IMR-90 (cell line): ENCODE data around the gene GSG1L. TPM values are rescaled to one million over a fixed set of nuclear protein-coding genes. Genes with fewer than 3 reads are reported as not detected.

ENCODE experiments used
- ATAC-seq: fragments of 200-7000 bp; cut with Tn5 transposase; 2 replicates; pipeline ENCODE4 v1.9.1; 2020; ENCODE audit warnings: low read depth, mild to moderate bottlenecking, moderate library complexity
- BruUV-seq: library from RNA; stranded (reverse); fragments of 400-500 nt; replicated peaks from 2 replicates; lab custom pipeline; 2021; lab: Mats Ljungman, UMichigan
- CTCF ChIA-PET: fragments of 300-600 bp; formaldehyde crosslinking; extraction: SDS; loops from one replicate; lab custom pipeline; 2021; ENCODE audit warnings: antibody characterized with exemption; lab: Yijun Ruan, JAX
- POLR2A ChIA-PET: fragments of 300-600 bp; sonication (Branson Sonifier 250); formaldehyde crosslinking; loops from one replicate; lab custom pipeline; 2022; ENCODE audit warnings: antibody characterized with exemption; ENCODE audit not compliant: unreplicated experiment; lab: Charles Lee
- DNase-seq: peaks from one replicate; pipeline ENCODE4 v3.0.0; 2013
- H2AFZ ChIP-seq: replicated peaks from 2 replicates; pipeline ENCODE3; 2013; ENCODE audit warnings: low read length, mild to moderate bottlenecking; ENCODE audit not compliant: poor library complexity
- H2AK5ac ChIP-seq: 2 replicates; pipeline ENCODE4 v1.6.1; 2013; ENCODE audit warnings: low read depth, low read length, inconsistent platforms
- H2AK9ac ChIP-seq: replicated peaks from 2 replicates; pipeline ENCODE3; 2013; ENCODE audit warnings: mild to moderate bottlenecking, low read depth, low read length, moderate library complexity; ENCODE audit not compliant: poor library complexity
- H2BK120ac ChIP-seq: 2 replicates; pipeline ENCODE4 v1.6.1; 2013; ENCODE audit warnings: low read depth, low read length, inconsistent platforms
- H2BK15ac ChIP-seq: 3 replicates; pipeline ENCODE4 v1.6.1; 2013; ENCODE audit warnings: low read depth, low read length, inconsistent platforms
- H2BK20ac ChIP-seq: 2 replicates; pipeline ENCODE4 v1.6.1; 2013; ENCODE audit warnings: low read depth, mild to moderate bottlenecking, inconsistent platforms, low read length, moderate library complexity
- H2BK5ac ChIP-seq: 2 replicates; pipeline ENCODE4 v1.6.1; 2013; ENCODE audit warnings: mild to moderate bottlenecking, low read depth, low read length, inconsistent platforms; ENCODE audit not compliant: poor library complexity, severe bottlenecking
- H3K14ac ChIP-seq: replicated peaks from 2 replicates; pipeline ENCODE4 v1.6.1; 2013; ENCODE audit warnings: low read depth, low read length, inconsistent platforms
- H3K18ac ChIP-seq: 2 replicates; pipeline ENCODE4 v1.6.1; 2013; ENCODE audit warnings: low read depth, low read length, control low read depth
- H3K23ac ChIP-seq: 2 replicates; pipeline ENCODE4 v1.6.1; 2013; ENCODE audit warnings: low read depth, low read length, inconsistent platforms
- H3K27ac ChIP-seq: 2 replicates; pipeline ENCODE4 v1.5.1; 2013; ENCODE audit warnings: mild to moderate bottlenecking, control low read depth, low read length; ENCODE audit not compliant: insufficient read depth
- H3K27me3 ChIP-seq: 2 replicates; pipeline ENCODE4 v1.6.1; 2013; ENCODE audit warnings: low read length; ENCODE audit not compliant: control insufficient read depth, insufficient read depth
- H3K36me3 ChIP-seq: 2 replicates; pipeline ENCODE4 v1.6.1; 2013; ENCODE audit warnings: low read length, mixed read lengths; ENCODE audit not compliant: control insufficient read depth, insufficient read depth
- H3K4ac ChIP-seq: 2 replicates; pipeline ENCODE4 v1.6.1; 2013; ENCODE audit warnings: low read depth, low read length, inconsistent platforms
- H3K4me1 ChIP-seq: 2 replicates; pipeline ENCODE4 v1.6.1; 2013; ENCODE audit warnings: low read length, mixed read lengths; ENCODE audit not compliant: control insufficient read depth, insufficient read depth
- H3K4me2 ChIP-seq: 2 replicates; pipeline ENCODE4 v1.6.1; 2013; ENCODE audit warnings: low read depth, mild to moderate bottlenecking, control low read depth, low read length, moderate library complexity
- H3K4me3 ChIP-seq: 2 replicates; pipeline ENCODE4 v1.5.1; 2013; ENCODE audit warnings: low read depth, mild to moderate bottlenecking, control low read depth, low read length, moderate library complexity; ENCODE audit not compliant: insufficient read depth
- H3K56ac ChIP-seq: 2 replicates; pipeline ENCODE4 v1.6.1; 2013; ENCODE audit warnings: low read length, inconsistent platforms; ENCODE audit not compliant: insufficient read depth; ENCODE audit errors: extremely low read depth
- H3K79me1 ChIP-seq, 2 experiments: 2 replicates each; pipeline ENCODE4 v1.6.1; 2013; ENCODE audit warnings: low read length in 2 of 2, inconsistent platforms in 1 of 2, low read depth in 1 of 2
- H3K9ac ChIP-seq: 2 replicates; pipeline ENCODE4 v1.6.1; 2013; ENCODE audit warnings: low read depth, low read length, control low read depth
- H3K9me1 ChIP-seq: 2 replicates; pipeline ENCODE4 v1.6.1; 2013; ENCODE audit warnings: low read length, inconsistent platforms; ENCODE audit not compliant: insufficient read depth
- H3K9me3 ChIP-seq: 2 replicates; pipeline ENCODE4 v1.6.1; 2013; ENCODE audit warnings: low read length; ENCODE audit not compliant: control insufficient read depth, insufficient read depth
- H4K20me1 ChIP-seq: 2 replicates; pipeline ENCODE4 v1.6.1; 2013; ENCODE audit warnings: low read length, inconsistent platforms; ENCODE audit not compliant: insufficient read depth
- H4K5ac ChIP-seq: 2 replicates; pipeline ENCODE4 v1.6.1; 2013; ENCODE audit warnings: mild to moderate bottlenecking, low read depth, low read length, control low read depth
- H4K8ac ChIP-seq, 2 experiments: 2 replicates each; pipeline ENCODE4 v1.6.1; 2013; ENCODE audit warnings: low read depth in 2 of 2, low read length in 2 of 2, control low read depth in 1 of 2, inconsistent platforms in 1 of 2
- H4K91ac ChIP-seq: 2 replicates; pipeline ENCODE4 v1.6.1; 2013; ENCODE audit warnings: low read depth, low read length, inconsistent platforms; ENCODE audit not compliant: insufficient read depth
- BHLHE40 ChIP-seq: fragments of 150-350 bp; IDR thresholded peaks from 2 replicates; pipeline ENCODE4 v1.6.1; 2016; ENCODE audit warnings: mild to moderate bottlenecking, low read depth, low read length
- CEBPB ChIP-seq: IDR thresholded peaks from 2 replicates; pipeline ENCODE4 v1.6.1; 2012; ENCODE audit warnings: low read depth, low read length, improper control_type of control experiment
- CHD1 ChIP-seq: IDR thresholded peaks from 2 replicates; pipeline ENCODE4 v1.6.1; 2012; ENCODE audit warnings: low read depth, low read length, improper control_type of control experiment
- CTCF ChIP-seq: conservative IDR thresholded peaks from 2 replicates; pipeline ENCODE4 v1.5.1; 2012; ENCODE audit warnings: mild to moderate bottlenecking, low read depth, low read length, improper control_type of control experiment
- ELK1 ChIP-seq: fragments of 150-350 bp; IDR thresholded peaks from 2 replicates; pipeline ENCODE4 v1.6.1; 2016; ENCODE audit warnings: low read depth, mild to moderate bottlenecking, low read length, moderate library complexity, borderline replicate concordance
- FOS ChIP-seq: fragments of 150-350 bp; IDR thresholded peaks from 2 replicates; pipeline ENCODE4 v1.6.1; 2016; ENCODE audit warnings: low read depth, low read length
- MAFK ChIP-seq: IDR thresholded peaks from 2 replicates; pipeline ENCODE4 v1.6.1; 2012; ENCODE audit warnings: low read depth, low read length, improper control_type of control experiment
- MAZ ChIP-seq: IDR thresholded peaks from 2 replicates; pipeline ENCODE4 v1.6.1; 2012; ENCODE audit warnings: low read depth, mild to moderate bottlenecking, low read length, improper control_type of control experiment, moderate library complexity, borderline replicate concordance
- MXI1 ChIP-seq: IDR thresholded peaks from 2 replicates; pipeline ENCODE4 v1.6.1; 2012; ENCODE audit warnings: low read depth, mild to moderate bottlenecking, low read length, moderate library complexity, borderline replicate concordance
- NFE2L2 ChIP-seq: fragments of 150-350 bp; IDR thresholded peaks from 2 replicates; pipeline ENCODE4 v1.6.1; 2016; ENCODE audit warnings: low read depth, mild to moderate bottlenecking, low read length
- POLR2A ChIP-seq: IDR thresholded peaks from 2 replicates; pipeline ENCODE4 v1.6.1; 2012; ENCODE audit warnings: mild to moderate bottlenecking, low read depth, low read length
- RAD21 ChIP-seq: IDR thresholded peaks from 2 replicates; pipeline ENCODE4 v1.6.1; 2012; ENCODE audit warnings: low read length, improper control_type of control experiment
- RCOR1 ChIP-seq: IDR thresholded peaks from 2 replicates; pipeline ENCODE4 v1.6.1; 2012; ENCODE audit warnings: mild to moderate bottlenecking, low read length, improper control_type of control experiment; ENCODE audit not compliant: insufficient replicate concordance
- RFX5 ChIP-seq: IDR thresholded peaks from 2 replicates; pipeline ENCODE4 v1.8.0; 2012; ENCODE audit warnings: low read depth, mild to moderate bottlenecking, low read length, moderate library complexity
- SMC3 ChIP-seq: fragments of 150-350 bp; IDR thresholded peaks from 2 replicates; pipeline ENCODE4 v1.6.1; 2016; ENCODE audit warnings: low read depth, mild to moderate bottlenecking, antibody characterized with exemption, low read length, moderate library complexity
- USF2 ChIP-seq: fragments of 150-350 bp; IDR thresholded peaks from 2 replicates; pipeline ENCODE4 v1.6.1; 2017; ENCODE audit warnings: mild to moderate bottlenecking, antibody characterized with exemption, low read length, low read depth
- WGBS, 2 experiments: methylation state at CpG; one replicate each; pipeline versions ENCODE4 v1.1.5 to v1.1.7; 2013; ENCODE audit warnings: missing lambda C conversion rate in 2 of 2; ENCODE audit not compliant: insufficient read length in 1 of 2; ENCODE audit errors: extremely low coverage in 2 of 2; 5-methylcytosine and 5-hydroxymethylcytosine counted together
- dilution Hi-C: fragments of 300-500 bp; cut with HindIII; formaldehyde crosslinking; loops from one replicate; pipeline ENCODE4 v1.14.3; 2018; ENCODE audit warnings: low sequenced_read_pairs; ENCODE audit not compliant: unreplicated experiment
- in situ Hi-C: fragments of 300-500 bp; cut with MboI; formaldehyde crosslinking; loops from 3 replicates; pipeline ENCODE4 v1.14.3; 2019; ENCODE audit warnings: low sequenced_read_pairs, inconsistent platforms, mixed read lengths
- intact Hi-C: fragments of 100-400 bp; cut with micrococcal nuclease; formaldehyde crosslinking; loops from 2 replicates; pipeline ENCODE4 v1.10.0; 2022
- polyA plus RNA-seq, 3 experiments: library from polyadenylated mRNA; depleted of rRNA; stranded (reverse); fragments of >200 nt; gene quantifications; 2 replicates each; pipeline ENCODE4 v1.2.3, GENCODE V29; 2012; ENCODE audit warnings: low replicate concordance in 1 of 3
- total RNA-seq: library from RNA; depleted of rRNA; stranded (reverse); fragments of >200 nt; gene quantifications from 2 replicates; pipeline ENCODE4 v1.2.3, GENCODE V29; 2012

Gene GSG1L
- total and polyA plus RNA-seq, 2 of the 4 experiments (the other 2 are of a cell fraction), result not detected

GRCh38 chr16:27922433-27922832 lies 141.1 kb downstream of the GSG1L start:
- no peak for ATAC-seq
- no peak for DNase-seq
- Histone ChIP-seq H3K4me3 (no peak overlapping the region), H2AK9ac (no peak overlapping the region), H3K14ac (no peak overlapping the region), H3K4ac (no peak overlapping the region), H4K8ac (no peak overlapping the region), H4K5ac (no peak overlapping the region), H3K4me1 (no peaks in the 10 kb centered on the region), H4K91ac (no peak overlapping the region), H2BK5ac (no peak overlapping the region), H3K36me3 (no peaks in the 10 kb centered on the region), H3K9ac (no peak overlapping the region), H3K4me2 (no peak overlapping the region), H4K20me1 (no peaks in the 10 kb centered on the region), H3K9me1 (no peaks in the 10 kb centered on the region), H3K79me1 (no peaks in the 10 kb centered on the region), H2BK20ac (no peak overlapping the region), H2AFZ (no peak overlapping the region), H3K18ac (no peak overlapping the region), H3K27ac (no peak overlapping the region), H3K27me3 (peaks cover 2% of the 10 kb centered on the region; the same call in 1 of the 2 replicates), H2AK5ac (no peak overlapping the region), H2BK15ac (no peak overlapping the region), H3K9me3 (no peaks in the 10 kb centered on the region), H3K23ac (no peak overlapping the region), H3K56ac (no peak overlapping the region), H2BK120ac (no peak overlapping the region)
- ChIA-PET POLR2A (no interaction called here), CTCF (no interaction called here)
- intact Hi-C loops, result no loop called here
- TF ChIP-seq CEBPB (no peak), FOS (no peak), MAFK (no peak), MAZ (no peak), USF2 (no peak), BHLHE40 (no peak), ELK1 (no peak), CHD1 (no peak), CTCF (no peak), NFE2L2 (no peak), RFX5 (no peak), POLR2A (no peak), SMC3 (no peak), RCOR1 (no peak), RAD21 (no peak), MXI1 (no peak)
- dilution Hi-C loops, result no loop called here
- in situ Hi-C loops, result no loop called here
- WGBS, 2 experiments, result 0% methylated on average over 1 of the region's 6 CpGs; no CpG with 5 or more reads in 1 of the 2 experiments
- no TSS peak for BruUV-seq
